Prostate gland (tissue), 2 donors: ENCODE results near the gene LDLRAD4. TPM values are rescaled to one million over a fixed set of nuclear protein-coding genes. Genes with fewer than 3 reads are reported as not detected.

Experiments
- DNase-seq: peaks from one replicate; pipeline ENCODE4 v3.0.0-alpha.2; 2019; ENCODE audit warnings: low spot score
- H3K27ac ChIP-seq, 2 donors: fragments of 200-600 bp; sonication (generic); 2 replicates each; pipeline ENCODE4 v1.5.1; 2017 to 2019
- H3K27me3 ChIP-seq: fragments of 200-600 bp; sonication (generic); replicated peaks from 2 replicates; pipeline ENCODE4 v1.5.1; 2019; ENCODE audit not compliant: insufficient read depth
- H3K36me3 ChIP-seq, 2 donors: fragments of 200-600 bp; sonication (generic); 1 replicate in 1 of 2; 2 replicates in 1 of 2; pipeline versions ENCODE4 v1.5.1 to v1.8.1; 2017 to 2019
- H3K4me1 ChIP-seq: fragments of 200-600 bp; sonication (generic); replicated peaks from 2 replicates; pipeline ENCODE4 v1.5.1; 2019
- H3K4me3 ChIP-seq, 2 donors: fragments of 200-600 bp; sonication (generic); 2 replicates each; pipeline ENCODE4 v1.5.1; 2017 to 2019
- H3K9me3 ChIP-seq: fragments of 200-600 bp; sonication (generic); 2 replicates; pipeline ENCODE4 v1.5.1; 2017
- POLR2A ChIP-seq: fragments of 450-650 bp; IDR thresholded peaks from one replicate; pipeline ENCODE4 v1.6.1; 2016; ENCODE audit warnings: antibody characterized with exemption, mild to moderate bottlenecking
- POLR2AphosphoS5 ChIP-seq: sonication (generic); formaldehyde crosslinking; IDR thresholded peaks from one replicate; pipeline ENCODE4 v1.6.1; 2017; ENCODE audit warnings: antibody characterized with exemption
- WGBS: methylation state at CpG from one replicate; pipeline ENCODE4 v1.1.5; 2018; 5-methylcytosine and 5-hydroxymethylcytosine counted together
- intact Hi-C: fragments of 100-400 bp; cut with DNase I; formaldehyde crosslinking; loops from one replicate; pipeline ENCODE4 v1.14.2; 2022
- total RNA-seq, 2 donors: library from RNA; depleted of rRNA; stranded (reverse); fragments of >200 nt; gene quantifications; one replicate each; pipeline ENCODE4 v1.1.0, GENCODE V29; 2016
- TF ChIP-seq, protein P1 (sequence below), 4 experiments: fragments of 200-600 bp in 2 of 4; fragments of 450-650 bp in 2 of 4; sonication (generic) in 2 of 4; IDR thresholded peaks; 1 replicate in 3 of 4; 2 replicates in 1 of 4; pipeline ENCODE4 v1.5.1; 2016 to 2019; ENCODE audit warnings: antibody characterized with exemption in 4 of 4, mild to moderate bottlenecking in 2 of 4, moderate library complexity in 2 of 4

LDLRAD4 gene
- total RNA-seq, 2 donors from 2014 or later = 59.9 to 107 TPM

DNA sequence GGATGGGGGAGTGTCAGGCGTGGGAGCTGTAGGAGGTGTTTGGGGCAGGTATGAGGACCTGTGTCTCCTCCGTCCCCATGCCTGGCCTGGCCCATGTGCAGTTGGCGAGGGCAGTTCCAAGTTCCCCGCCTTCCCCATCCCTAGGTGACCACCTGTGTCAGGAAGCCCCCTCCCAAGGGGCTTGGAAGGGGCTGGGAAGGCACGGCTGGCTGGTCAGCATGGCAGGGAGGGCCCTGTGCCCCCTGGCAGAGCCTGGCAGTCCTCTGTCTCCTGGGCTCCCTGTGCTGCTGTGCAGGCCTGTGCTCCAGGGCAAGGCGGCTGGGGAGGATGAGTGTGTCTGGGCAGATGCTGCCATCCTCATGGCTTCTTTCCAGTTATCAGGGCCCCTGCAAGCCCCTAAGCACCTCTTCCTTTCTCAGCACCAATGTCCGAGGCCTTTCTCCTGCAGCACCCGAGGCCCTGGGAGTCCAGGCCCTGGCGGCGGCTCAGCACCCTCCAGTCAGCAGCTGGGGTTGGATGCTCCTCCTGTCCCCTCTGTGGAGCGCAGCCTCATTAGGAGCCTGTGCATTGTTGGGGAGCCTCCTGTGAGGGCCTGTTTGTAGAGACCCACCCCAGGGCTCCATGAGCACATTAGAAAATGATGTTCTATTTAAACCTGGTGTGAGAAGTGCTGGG lies 406.1 kb downstream of the LDLRAD4 start:
- 85% methylated on average over 11 of the region's 11 CpGs for WGBS
- TF ChIP-seq, protein P1, sequence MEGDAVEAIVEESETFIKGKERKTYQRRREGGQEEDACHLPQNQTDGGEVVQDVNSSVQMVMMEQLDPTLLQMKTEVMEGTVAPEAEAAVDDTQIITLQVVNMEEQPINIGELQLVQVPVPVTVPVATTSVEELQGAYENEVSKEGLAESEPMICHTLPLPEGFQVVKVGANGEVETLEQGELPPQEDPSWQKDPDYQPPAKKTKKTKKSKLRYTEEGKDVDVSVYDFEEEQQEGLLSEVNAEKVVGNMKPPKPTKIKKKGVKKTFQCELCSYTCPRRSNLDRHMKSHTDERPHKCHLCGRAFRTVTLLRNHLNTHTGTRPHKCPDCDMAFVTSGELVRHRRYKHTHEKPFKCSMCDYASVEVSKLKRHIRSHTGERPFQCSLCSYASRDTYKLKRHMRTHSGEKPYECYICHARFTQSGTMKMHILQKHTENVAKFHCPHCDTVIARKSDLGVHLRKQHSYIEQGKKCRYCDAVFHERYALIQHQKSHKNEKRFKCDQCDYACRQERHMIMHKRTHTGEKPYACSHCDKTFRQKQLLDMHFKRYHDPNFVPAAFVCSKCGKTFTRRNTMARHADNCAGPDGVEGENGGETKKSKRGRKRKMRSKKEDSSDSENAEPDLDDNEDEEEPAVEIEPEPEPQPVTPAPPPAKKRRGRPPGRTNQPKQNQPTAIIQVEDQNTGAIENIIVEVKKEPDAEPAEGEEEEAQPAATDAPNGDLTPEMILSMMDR (IDR thresholded peaks at IDR 0.05) = no peak
- TF ChIP-seq POLR2A = no peak
- no peak for TF ChIP-seq POLR2AphosphoS5
- H3K27ac ChIP-seq = no peak overlapping the region
- no peaks in the 10 kb centered on the region for H3K36me3 ChIP-seq
- H3K9me3 ChIP-seq = no peaks in the 10 kb centered on the region
- no peak overlapping the region for H3K4me3 ChIP-seq
- no peaks in the 10 kb centered on the region for H3K27me3 ChIP-seq
- DNase-seq = no peak
- H3K4me1 ChIP-seq = no peaks in the 10 kb centered on the region
- intact Hi-C loops = loop anchor here (5.0 to 10.0 kb wide), 3 partner anchors 62 to 360 kb away; no protein-coding TSS in a partner anchor

- Histone ChIP-seq H3K4me1 (no peaks in the 10 kb centered on the region), H3K36me3 (no peaks in the 10 kb centered on the region), H3K27me3 (no peaks in the 10 kb centered on the region), H3K27ac (no peak overlapping the region), H3K4me3 (no peak overlapping the region), H3K9me3 (no peaks in the 10 kb centered on the region)
- 83% methylated on average over 9 of the region's 10 CpGs for WGBS
- DNase-seq = no peak
- intact Hi-C loops = loop anchor here (5.0 to 10.0 kb wide), 3 partner anchors 63 to 361 kb away; no protein-coding TSS in a partner anchor
- TF ChIP-seq POLR2A = no peak
- TF ChIP-seq, protein P1 (IDR thresholded peaks at IDR 0.05) = no peak
- TF ChIP-seq POLR2AphosphoS5 = no peak
These were observed 406.8 kb downstream of the LDLRAD4 start for GRCh38 chr18:13625355-13625754.

DNA sequence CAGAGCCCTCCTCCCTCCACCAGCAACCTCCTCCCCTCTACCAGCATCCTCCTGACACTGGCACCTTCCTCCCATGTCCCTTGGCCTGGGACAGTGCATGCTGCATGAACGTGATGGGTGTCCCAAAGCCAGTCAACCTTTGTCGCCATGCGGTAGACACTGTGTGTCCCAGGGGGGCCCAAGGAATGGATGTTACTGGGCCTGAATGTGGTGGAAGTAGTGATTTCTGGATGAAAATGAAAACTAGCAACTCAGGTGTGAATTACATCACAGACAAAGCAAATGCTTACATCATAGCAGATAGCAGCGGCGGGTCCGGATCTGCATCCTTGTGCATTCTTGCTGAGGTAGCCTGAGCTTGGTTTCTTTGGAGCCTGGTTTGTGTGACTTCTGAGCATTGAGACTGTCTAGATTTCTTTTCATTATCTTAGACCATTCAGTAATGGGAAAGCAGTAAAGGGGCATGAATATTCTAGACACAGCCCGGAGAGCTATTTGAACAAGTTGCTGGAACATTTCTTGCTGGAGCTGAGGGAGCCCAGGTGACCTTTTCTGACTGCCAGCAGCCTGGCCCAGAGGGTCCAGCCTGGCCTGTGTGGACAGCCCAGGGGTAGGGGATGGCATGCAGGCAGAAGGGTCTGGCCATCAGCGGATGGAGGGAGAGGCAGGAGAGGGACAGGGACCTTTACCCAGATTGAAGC lies 407.4 kb downstream of the LDLRAD4 start:
- Histone ChIP-seq H3K4me3 (no peak overlapping the region), H3K27ac (no peak overlapping the region), H3K27me3 (no peaks in the 10 kb centered on the region), H3K36me3 (no peaks in the 10 kb centered on the region), H3K4me1 (no peaks in the 10 kb centered on the region), H3K9me3 (no peaks in the 10 kb centered on the region)
- intact Hi-C loops = loop anchor here (5.0 to 10.0 kb wide), 3 partner anchors 64 to 361 kb away; no protein-coding TSS in a partner anchor
- WGBS = 90% methylated on average over 8 of the region's 8 CpGs
- TF ChIP-seq POLR2A (no peak), POLR2AphosphoS5 (no peak)
- TF ChIP-seq, protein P1 (IDR thresholded peaks at IDR 0.05) = no peak
- DNase-seq = no peak

DNA sequence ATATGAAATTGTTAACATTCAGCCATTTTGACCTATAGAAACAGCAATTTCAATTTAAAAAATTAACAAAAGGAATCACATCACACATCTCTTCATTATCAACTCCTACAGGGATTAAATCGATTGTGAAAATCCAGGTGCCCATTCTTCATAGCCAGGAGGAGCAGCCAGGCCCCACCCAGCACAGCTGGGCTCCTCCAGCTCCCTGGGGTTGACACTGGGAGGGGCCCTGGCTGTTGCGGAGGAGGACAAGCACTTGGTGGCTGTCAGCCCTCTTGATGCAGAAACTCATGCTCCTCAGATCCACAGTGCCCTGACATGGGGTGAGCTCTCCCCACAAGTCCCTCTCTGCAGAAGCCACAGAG lies 408.0 kb downstream of the LDLRAD4 start:
- Histone ChIP-seq H3K27ac (no peak overlapping the region), H3K36me3 (no peaks in the 10 kb centered on the region), H3K4me3 (no peak overlapping the region), H3K27me3 (no peaks in the 10 kb centered on the region), H3K4me1 (no peaks in the 10 kb centered on the region), H3K9me3 (no peaks in the 10 kb centered on the region)
- 77% methylated on average over 2 of the region's 2 CpGs for WGBS
- DNase-seq = no peak
- no peak for TF ChIP-seq POLR2AphosphoS5
- TF ChIP-seq POLR2A = no peak
- TF ChIP-seq, protein P1 (IDR thresholded peaks at IDR 0.05) = no peak
- intact Hi-C loops = loop anchor here (5.0 to 10.0 kb wide), 3 partner anchors 64 to 362 kb away; no protein-coding TSS in a partner anchor
